Measurements from ENCODE around the gene IL20RB. TPM values are rescaled to one million over a fixed set of nuclear protein-coding genes. Genes with fewer than 3 reads are reported as not detected.

IL20RB gene
- total RNA-seq, 4 donors from 2014 or later, result 1.9 to 4.2 (median 3.2) TPM

GRCh38 chr3:137020315-137020714 is 62.5 kb downstream of the IL20RB start:
- TF ChIP-seq, protein P1, sequence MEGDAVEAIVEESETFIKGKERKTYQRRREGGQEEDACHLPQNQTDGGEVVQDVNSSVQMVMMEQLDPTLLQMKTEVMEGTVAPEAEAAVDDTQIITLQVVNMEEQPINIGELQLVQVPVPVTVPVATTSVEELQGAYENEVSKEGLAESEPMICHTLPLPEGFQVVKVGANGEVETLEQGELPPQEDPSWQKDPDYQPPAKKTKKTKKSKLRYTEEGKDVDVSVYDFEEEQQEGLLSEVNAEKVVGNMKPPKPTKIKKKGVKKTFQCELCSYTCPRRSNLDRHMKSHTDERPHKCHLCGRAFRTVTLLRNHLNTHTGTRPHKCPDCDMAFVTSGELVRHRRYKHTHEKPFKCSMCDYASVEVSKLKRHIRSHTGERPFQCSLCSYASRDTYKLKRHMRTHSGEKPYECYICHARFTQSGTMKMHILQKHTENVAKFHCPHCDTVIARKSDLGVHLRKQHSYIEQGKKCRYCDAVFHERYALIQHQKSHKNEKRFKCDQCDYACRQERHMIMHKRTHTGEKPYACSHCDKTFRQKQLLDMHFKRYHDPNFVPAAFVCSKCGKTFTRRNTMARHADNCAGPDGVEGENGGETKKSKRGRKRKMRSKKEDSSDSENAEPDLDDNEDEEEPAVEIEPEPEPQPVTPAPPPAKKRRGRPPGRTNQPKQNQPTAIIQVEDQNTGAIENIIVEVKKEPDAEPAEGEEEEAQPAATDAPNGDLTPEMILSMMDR (IDR thresholded peaks at IDR 0.05; ENCODE audit: low read depth), result no peak

- TF ChIP-seq, protein P1 (IDR thresholded peaks at IDR 0.05; ENCODE audit: low read depth), result no peak
These were observed 63.1 kb downstream of the IL20RB start for GRCh38 chr3:137020888-137021287.

- TF ChIP-seq, protein P1 (IDR thresholded peaks at IDR 0.05; ENCODE audit: low read depth), result no peak
These were observed 66.6 kb downstream of the IL20RB start for GRCh38 chr3:137024348-137024747.

DNA sequence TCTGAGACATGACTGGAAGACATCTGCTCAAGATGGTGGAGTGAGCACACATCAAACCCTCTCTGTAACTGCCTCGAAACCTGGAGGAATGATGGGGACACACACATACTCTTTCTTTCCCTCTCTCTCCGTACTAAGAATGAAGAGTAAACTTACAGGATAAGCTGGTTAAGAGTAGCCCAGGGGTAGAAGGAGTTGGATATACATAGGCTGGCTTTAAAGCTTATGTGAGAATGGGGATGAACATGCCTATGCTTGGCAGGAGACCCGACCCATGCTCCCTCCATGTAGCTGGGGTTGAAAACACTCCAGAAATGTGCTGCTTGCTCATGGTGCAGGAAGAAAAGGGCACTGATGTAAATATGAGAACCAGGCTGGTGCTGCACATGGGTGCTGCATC is 68.9 kb downstream of the IL20RB start:
- TF ChIP-seq, protein P1 (IDR thresholded peaks at IDR 0.05; ENCODE audit: low read depth), result no peak

GRCh38 chr3:137032465-137033120 is 74.8 kb downstream of the IL20RB start:
- TF ChIP-seq, protein P1 (IDR thresholded peaks at IDR 0.05; ENCODE audit: low read depth), result no peak

DNA sequence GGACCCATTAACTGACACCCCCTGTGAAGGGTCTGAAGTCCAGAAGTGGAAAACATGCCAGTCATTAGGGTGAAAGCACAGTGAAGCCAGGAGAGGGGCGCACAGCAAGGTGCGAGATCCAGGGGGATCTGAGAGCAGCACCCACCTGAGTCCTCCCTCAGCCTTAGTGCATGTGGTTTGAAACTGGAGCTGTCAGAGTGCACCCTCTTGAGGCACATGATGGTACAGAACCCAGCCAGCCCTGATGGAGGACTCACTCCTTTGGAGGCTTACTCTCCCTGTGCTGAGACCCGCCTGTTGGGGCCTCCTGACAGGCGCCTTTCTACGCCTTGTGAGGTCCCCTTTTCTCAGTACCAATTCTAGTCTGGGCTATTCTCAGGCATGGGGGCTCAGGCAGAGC is 77.8 kb downstream of the IL20RB start:
- TF ChIP-seq, protein P1 (IDR thresholded peaks at IDR 0.05; ENCODE audit: low read depth), result no peak

- TF ChIP-seq, protein P1 (IDR thresholded peaks at IDR 0.05; ENCODE audit: low read depth), result no peak
These were observed 81.8 kb downstream of the IL20RB start for GRCh38 chr3:137039570-137039969.

All from subcutaneous adipose tissue (tissue), 4 donors.